WTC11 (cell line): ENCODE data around the gene TSPAN33. TPM values are rescaled to one million over a fixed set of nuclear protein-coding genes. Genes with fewer than 3 reads are reported as not detected.

ENCODE experiments used
- ATAC-seq: fragments of 200-7000 bp; cut with Tn5 transposase; 2 replicates; pipeline ENCODE4 v1.10.0; 2021; ENCODE audit warnings: mild to moderate bottlenecking, moderate library complexity
- CTCF ChIA-PET: fragments of 300-600 bp; sonication (Branson Sonifier 250); formaldehyde crosslinking; loops from one replicate; lab custom pipeline; 2021; ENCODE audit warnings: antibody characterized with exemption; lab: Charles Lee
- POLR2A ChIA-PET: fragments of 350-600 bp; sonication (Branson Sonifier 250); formaldehyde crosslinking; loops from one replicate; lab custom pipeline; 2021; ENCODE audit warnings: antibody characterized with exemption; lab: Charles Lee
- DNase-seq: peaks from one replicate; pipeline ENCODE4 v3.0.0; 2021; ENCODE audit warnings: low spot score
- H3K27ac Mint-ChIP-seq: 2 replicates; pipeline ENCODE4 v1.8.0; 2021; ENCODE audit warnings: mixed read lengths
- H3K27me3 Mint-ChIP-seq: 2 replicates; pipeline ENCODE4 v1.8.0; 2021; ENCODE audit warnings: low read depth, mild to moderate bottlenecking, moderate library complexity, mixed read lengths
- H3K36me3 Mint-ChIP-seq: 2 replicates; pipeline ENCODE4 v1.8.0; 2021; ENCODE audit warnings: mixed read lengths
- H3K4me1 Mint-ChIP-seq: 2 replicates; pipeline ENCODE4 v1.8.0; 2022; ENCODE audit warnings: mixed read lengths
- H3K4me3 Mint-ChIP-seq: 2 replicates; pipeline ENCODE4 v1.8.0; 2021; ENCODE audit warnings: mild to moderate bottlenecking, moderate library complexity, mixed read lengths
- H3K9me3 Mint-ChIP-seq: 2 replicates; pipeline ENCODE4 v1.8.0; 2021; ENCODE audit warnings: mixed read lengths
- EMX1 ChIP-seq: fragments of 250-450 bp; sonication (Bioruptor Pico); IDR thresholded peaks from 2 replicates; pipeline ENCODE4 v1.8.0; 2021; ENCODE audit warnings: mild to moderate bottlenecking
- ESRRA ChIP-seq: sonication (generic); formaldehyde crosslinking; IDR thresholded peaks from 2 replicates; pipeline ENCODE4 v1.8.1; 2022; ENCODE audit warnings: mild to moderate bottlenecking, missing genetic modification reagents, borderline replicate concordance
- ETV6 ChIP-seq: sonication (generic); formaldehyde crosslinking; IDR thresholded peaks from 2 replicates; pipeline ENCODE4 v1.8.1; 2022; ENCODE audit warnings: mild to moderate bottlenecking, missing genetic modification reagents
- FOXK1 ChIP-seq: sonication (generic); formaldehyde crosslinking; IDR thresholded peaks from 2 replicates; pipeline ENCODE4 v1.8.0; 2022; ENCODE audit warnings: mild to moderate bottlenecking, moderate library complexity, missing genetic modification reagents
- FOXP1 ChIP-seq: sonication (generic); formaldehyde crosslinking; IDR thresholded peaks from 2 replicates; pipeline ENCODE4 v1.8.0; 2022; ENCODE audit warnings: missing genetic modification reagents, mild to moderate bottlenecking, moderate library complexity, borderline replicate concordance
- IRF2 ChIP-seq: sonication (generic); formaldehyde crosslinking; IDR thresholded peaks from 2 replicates; pipeline ENCODE4 v1.8.0; 2022; ENCODE audit warnings: low read depth, missing genetic modification reagents, borderline replicate concordance
- NFE2L1 ChIP-seq: sonication (generic); formaldehyde crosslinking; IDR thresholded peaks from 2 replicates; pipeline ENCODE4 v1.8.1; 2023; ENCODE audit warnings: missing genetic modification reagents
- NR2C2 ChIP-seq: sonication (generic); formaldehyde crosslinking; IDR thresholded peaks from 2 replicates; pipeline ENCODE4 v1.8.0; 2022; ENCODE audit warnings: mild to moderate bottlenecking, missing genetic modification reagents
- SP1 ChIP-seq: sonication (generic); formaldehyde crosslinking; conservative IDR thresholded peaks from 2 replicates; pipeline ENCODE4 v1.8.1; 2022; ENCODE audit warnings: missing genetic modification reagents
- TP53 ChIP-seq: sonication (generic); formaldehyde crosslinking; IDR thresholded peaks from 2 replicates; pipeline ENCODE4 v1.8.1; 2023; ENCODE audit warnings: mild to moderate bottlenecking, missing genetic modification reagents
- ZBTB21 ChIP-seq: sonication (generic); formaldehyde crosslinking; IDR thresholded peaks from 2 replicates; pipeline ENCODE4 v1.8.1; 2023; ENCODE audit warnings: mild to moderate bottlenecking, missing genetic modification reagents, borderline replicate concordance
- ZNF138 ChIP-seq: sonication (generic); formaldehyde crosslinking; conservative IDR thresholded peaks from 2 replicates; pipeline ENCODE4 v1.8.1; 2022; ENCODE audit warnings: mild to moderate bottlenecking, moderate library complexity, missing genetic modification reagents
- ZNF219 ChIP-seq: sonication (generic); formaldehyde crosslinking; IDR thresholded peaks from 2 replicates; pipeline ENCODE4 v1.8.0; 2023; ENCODE audit warnings: missing genetic modification reagents, mild to moderate bottlenecking, borderline replicate concordance
- ZNF232 ChIP-seq: sonication (generic); formaldehyde crosslinking; IDR thresholded peaks from 2 replicates; pipeline ENCODE4 v1.8.0; 2022; ENCODE audit warnings: mild to moderate bottlenecking, missing genetic modification reagents
- total RNA-seq: library from RNA; stranded (reverse); gene quantifications from 3 replicates; pipeline ENCODE4 v1.2.3, GENCODE V29; 2021
- TF ChIP-seq, protein P1 (sequence below): sonication (generic); formaldehyde crosslinking; conservative IDR thresholded peaks from 2 replicates; pipeline ENCODE4 v1.8.1; 2023; ENCODE audit warnings: mild to moderate bottlenecking, low read depth, missing genetic modification reagents, moderate library complexity
- TF ChIP-seq, protein P2 (sequence below): sonication (generic); formaldehyde crosslinking; IDR thresholded peaks from 2 replicates; pipeline ENCODE4 v1.8.1; 2023; ENCODE audit warnings: mild to moderate bottlenecking, missing genetic modification reagents
- TF ChIP-seq, protein P3 (sequence below): sonication (generic); formaldehyde crosslinking; IDR thresholded peaks from 2 replicates; pipeline ENCODE4 v1.8.0; 2023; ENCODE audit warnings: mild to moderate bottlenecking, missing genetic modification reagents
- TF ChIP-seq, protein P4 (sequence below): sonication (generic); formaldehyde crosslinking; IDR thresholded peaks from 2 replicates; pipeline ENCODE4 v1.8.1; 2023; ENCODE audit warnings: mild to moderate bottlenecking, missing genetic modification reagents
- TF ChIP-seq, protein P5 (sequence below): fragments of 250-450 bp; sonication (Bioruptor Pico); conservative IDR thresholded peaks from 2 replicates; pipeline ENCODE4 v1.9.0; 2021; ENCODE audit warnings: mild to moderate bottlenecking
- TF ChIP-seq, protein P6 (sequence below): fragments of 200-600 bp; IDR thresholded peaks from 2 replicates; pipeline ENCODE4 v1.8.0; 2022; ENCODE audit warnings: antibody characterized with exemption
- TF ChIP-seq, protein P7 (sequence below): sonication (generic); formaldehyde crosslinking; IDR thresholded peaks from 2 replicates; pipeline ENCODE4 v1.8.1; 2022; ENCODE audit warnings: mild to moderate bottlenecking, moderate library complexity, missing genetic modification reagents

Gene TSPAN33
- total RNA-seq, 1 experiment from 2014 or later = 30.0 TPM

DNA sequence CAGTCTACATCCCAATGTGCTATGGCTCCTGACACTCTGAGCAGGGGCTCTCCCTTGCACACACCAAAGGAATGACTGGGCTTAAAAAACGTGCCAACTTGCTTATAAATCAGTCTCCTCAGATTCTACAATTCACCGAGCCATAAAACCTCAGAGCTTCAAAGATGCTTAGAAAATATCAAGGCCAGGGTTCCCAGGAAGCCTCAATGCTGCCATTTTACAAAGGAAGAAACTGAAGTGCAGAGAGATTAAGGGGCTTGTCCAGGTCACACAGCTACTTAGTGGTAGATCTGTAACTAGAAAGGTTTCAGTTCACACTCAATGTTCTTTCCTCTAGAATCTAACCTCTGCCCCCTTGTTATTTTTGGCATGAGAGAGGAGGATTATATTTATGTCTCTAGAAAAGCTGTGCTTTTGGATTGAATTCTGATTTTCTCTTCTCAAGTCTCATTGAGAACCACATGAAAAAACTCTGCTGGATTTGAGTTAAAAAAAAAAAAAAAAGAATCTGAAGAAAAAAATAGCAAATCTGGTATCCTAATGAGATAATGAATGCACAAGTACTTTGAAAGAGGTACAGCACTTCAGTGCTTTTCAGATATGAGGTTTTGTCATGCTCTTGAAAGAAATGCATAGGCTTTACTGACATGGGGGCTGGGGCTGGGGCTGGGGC is 22.3 kb upstream of the TSPAN33 start (continued):
- TF ChIP-seq, protein P1, sequence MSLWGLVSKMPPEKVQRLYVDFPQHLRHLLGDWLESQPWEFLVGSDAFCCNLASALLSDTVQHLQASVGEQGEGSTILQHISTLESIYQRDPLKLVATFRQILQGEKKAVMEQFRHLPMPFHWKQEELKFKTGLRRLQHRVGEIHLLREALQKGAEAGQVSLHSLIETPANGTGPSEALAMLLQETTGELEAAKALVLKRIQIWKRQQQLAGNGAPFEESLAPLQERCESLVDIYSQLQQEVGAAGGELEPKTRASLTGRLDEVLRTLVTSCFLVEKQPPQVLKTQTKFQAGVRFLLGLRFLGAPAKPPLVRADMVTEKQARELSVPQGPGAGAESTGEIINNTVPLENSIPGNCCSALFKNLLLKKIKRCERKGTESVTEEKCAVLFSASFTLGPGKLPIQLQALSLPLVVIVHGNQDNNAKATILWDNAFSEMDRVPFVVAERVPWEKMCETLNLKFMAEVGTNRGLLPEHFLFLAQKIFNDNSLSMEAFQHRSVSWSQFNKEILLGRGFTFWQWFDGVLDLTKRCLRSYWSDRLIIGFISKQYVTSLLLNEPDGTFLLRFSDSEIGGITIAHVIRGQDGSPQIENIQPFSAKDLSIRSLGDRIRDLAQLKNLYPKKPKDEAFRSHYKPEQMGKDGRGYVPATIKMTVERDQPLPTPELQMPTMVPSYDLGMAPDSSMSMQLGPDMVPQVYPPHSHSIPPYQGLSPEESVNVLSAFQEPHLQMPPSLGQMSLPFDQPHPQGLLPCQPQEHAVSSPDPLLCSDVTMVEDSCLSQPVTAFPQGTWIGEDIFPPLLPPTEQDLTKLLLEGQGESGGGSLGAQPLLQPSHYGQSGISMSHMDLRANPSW (CRISPR knock-in tag) = no peak
- TF ChIP-seq, protein P2, sequence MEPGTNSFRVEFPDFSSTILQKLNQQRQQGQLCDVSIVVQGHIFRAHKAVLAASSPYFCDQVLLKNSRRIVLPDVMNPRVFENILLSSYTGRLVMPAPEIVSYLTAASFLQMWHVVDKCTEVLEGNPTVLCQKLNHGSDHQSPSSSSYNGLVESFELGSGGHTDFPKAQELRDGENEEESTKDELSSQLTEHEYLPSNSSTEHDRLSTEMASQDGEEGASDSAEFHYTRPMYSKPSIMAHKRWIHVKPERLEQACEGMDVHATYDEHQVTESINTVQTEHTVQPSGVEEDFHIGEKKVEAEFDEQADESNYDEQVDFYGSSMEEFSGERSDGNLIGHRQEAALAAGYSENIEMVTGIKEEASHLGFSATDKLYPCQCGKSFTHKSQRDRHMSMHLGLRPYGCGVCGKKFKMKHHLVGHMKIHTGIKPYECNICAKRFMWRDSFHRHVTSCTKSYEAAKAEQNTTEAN = no peak

DNA sequence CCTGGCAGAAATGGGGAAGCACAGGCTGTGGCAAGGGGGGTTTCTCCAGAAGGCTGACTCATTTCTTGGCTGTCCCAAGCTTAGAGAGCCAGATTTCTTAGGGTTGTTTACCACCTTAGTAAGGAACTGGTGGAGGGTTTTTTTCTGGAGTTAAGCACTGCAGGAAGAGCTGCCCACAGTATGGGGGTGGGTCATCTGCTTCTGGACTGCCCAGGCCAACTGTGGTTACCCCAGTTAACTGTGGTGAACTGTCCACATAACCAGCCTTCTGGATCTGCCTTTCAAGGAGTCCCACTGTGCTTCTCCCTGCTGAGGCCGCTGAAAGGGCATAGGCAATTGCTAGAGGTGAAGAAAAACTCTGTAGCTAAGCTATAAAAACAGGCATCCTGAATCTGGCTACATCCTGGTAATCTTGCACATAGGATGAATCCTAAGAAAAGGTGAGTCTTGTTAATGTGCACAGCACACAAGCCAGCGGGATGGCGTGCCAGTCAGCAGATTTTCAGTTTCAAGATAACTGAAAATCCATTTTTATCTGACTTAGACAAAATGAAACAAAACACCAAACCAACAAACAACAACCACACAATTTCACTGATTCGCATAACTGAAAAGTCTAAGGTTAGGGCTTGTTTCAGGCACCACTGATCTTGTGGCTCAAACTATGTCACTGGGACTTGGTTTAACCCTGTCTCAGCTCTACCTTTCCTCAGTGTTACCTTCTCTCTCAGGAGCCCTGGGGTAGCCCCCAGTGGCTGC is 21.6 kb upstream of the TSPAN33 start:
- H3K27me3 Mint-ChIP-seq = peaks cover 28% of the 10 kb centered on the region
- CTCF ChIA-PET = no interaction called here
- no peak overlapping the region for H3K27ac Mint-ChIP-seq

DNA sequence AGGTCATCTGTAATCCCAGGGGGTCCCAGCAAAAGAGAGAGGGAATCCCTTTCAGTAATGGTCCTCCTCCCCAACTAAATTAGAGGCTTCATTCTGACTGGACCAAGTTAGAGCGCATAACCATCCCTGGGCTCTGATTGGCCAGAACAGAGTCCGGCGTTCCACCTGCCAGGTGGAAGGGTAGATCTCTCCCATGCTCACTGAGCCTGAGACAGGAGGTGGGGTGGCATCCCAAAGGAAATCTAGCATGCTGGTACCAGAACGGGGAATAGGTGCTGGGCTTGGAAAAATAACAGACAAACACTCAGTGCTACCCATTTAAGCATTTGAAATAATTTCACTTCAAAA is 21.0 kb upstream of the TSPAN33 start:
- ATAC-seq = no peak
- Mint-ChIP-seq H3K9me3 (peaks cover 38% of the 10 kb centered on the region), H3K4me3 (no peak overlapping the region), H3K36me3 (peaks cover 26% of the 10 kb centered on the region), H3K27ac (no peak overlapping the region), H3K4me1 (no peaks in the 10 kb centered on the region), H3K27me3 (peaks cover 28% of the 10 kb centered on the region)
- no peak for DNase-seq
- ChIA-PET POLR2A (no interaction called here), CTCF (no interaction called here)
- TF ChIP-seq, protein P3, sequence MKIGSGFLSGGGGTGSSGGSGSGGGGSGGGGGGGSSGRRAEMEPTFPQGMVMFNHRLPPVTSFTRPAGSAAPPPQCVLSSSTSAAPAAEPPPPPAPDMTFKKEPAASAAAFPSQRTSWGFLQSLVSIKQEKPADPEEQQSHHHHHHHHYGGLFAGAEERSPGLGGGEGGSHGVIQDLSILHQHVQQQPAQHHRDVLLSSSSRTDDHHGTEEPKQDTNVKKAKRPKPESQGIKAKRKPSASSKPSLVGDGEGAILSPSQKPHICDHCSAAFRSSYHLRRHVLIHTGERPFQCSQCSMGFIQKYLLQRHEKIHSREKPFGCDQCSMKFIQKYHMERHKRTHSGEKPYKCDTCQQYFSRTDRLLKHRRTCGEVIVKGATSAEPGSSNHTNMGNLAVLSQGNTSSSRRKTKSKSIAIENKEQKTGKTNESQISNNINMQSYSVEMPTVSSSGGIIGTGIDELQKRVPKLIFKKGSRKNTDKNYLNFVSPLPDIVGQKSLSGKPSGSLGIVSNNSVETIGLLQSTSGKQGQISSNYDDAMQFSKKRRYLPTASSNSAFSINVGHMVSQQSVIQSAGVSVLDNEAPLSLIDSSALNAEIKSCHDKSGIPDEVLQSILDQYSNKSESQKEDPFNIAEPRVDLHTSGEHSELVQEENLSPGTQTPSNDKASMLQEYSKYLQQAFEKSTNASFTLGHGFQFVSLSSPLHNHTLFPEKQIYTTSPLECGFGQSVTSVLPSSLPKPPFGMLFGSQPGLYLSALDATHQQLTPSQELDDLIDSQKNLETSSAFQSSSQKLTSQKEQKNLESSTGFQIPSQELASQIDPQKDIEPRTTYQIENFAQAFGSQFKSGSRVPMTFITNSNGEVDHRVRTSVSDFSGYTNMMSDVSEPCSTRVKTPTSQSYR = no peak
- TF ChIP-seq, protein P4, sequence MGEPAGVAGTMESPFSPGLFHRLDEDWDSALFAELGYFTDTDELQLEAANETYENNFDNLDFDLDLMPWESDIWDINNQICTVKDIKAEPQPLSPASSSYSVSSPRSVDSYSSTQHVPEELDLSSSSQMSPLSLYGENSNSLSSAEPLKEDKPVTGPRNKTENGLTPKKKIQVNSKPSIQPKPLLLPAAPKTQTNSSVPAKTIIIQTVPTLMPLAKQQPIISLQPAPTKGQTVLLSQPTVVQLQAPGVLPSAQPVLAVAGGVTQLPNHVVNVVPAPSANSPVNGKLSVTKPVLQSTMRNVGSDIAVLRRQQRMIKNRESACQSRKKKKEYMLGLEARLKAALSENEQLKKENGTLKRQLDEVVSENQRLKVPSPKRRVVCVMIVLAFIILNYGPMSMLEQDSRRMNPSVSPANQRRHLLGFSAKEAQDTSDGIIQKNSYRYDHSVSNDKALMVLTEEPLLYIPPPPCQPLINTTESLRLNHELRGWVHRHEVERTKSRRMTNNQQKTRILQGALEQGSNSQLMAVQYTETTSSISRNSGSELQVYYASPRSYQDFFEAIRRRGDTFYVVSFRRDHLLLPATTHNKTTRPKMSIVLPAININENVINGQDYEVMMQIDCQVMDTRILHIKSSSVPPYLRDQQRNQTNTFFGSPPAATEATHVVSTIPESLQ (CRISPR knock-in tag) = no peak
- TF ChIP-seq IRF2 = no peak
- no peak for TF ChIP-seq TP53 (CRISPR knock-in tag)
- TF ChIP-seq SP1 (CRISPR knock-in tag) = no peak
- TF ChIP-seq NR2C2 (CRISPR knock-in tag) = no peak

More for the DNA sequence above, 21.6 kb upstream of the TSPAN33 start:
- ATAC-seq (no peak), DNase-seq (no peak)
- Mint-ChIP-seq H3K4me3 (no peak overlapping the region), H3K36me3 (peaks cover 26% of the 10 kb centered on the region), H3K9me3 (peaks cover 41% of the 10 kb centered on the region), H3K4me1 (no peaks in the 10 kb centered on the region)
- TF ChIP-seq NFE2L1 (CRISPR knock-in tag) (no peak), ETV6 (CRISPR knock-in tag) (no peak), ZNF138 (CRISPR knock-in tag) (no peak), ESRRA (CRISPR knock-in tag) (no peak), FOXK1 (CRISPR knock-in tag) (no peak), ZBTB21 (no peak), ZNF219 (no peak), TP53 (CRISPR knock-in tag) (no peak), FOXP1 (no peak), ZNF232 (CRISPR knock-in tag) (no peak), EMX1 (CRISPR knock-in tag) (no peak)
- TF ChIP-seq, protein P5, sequence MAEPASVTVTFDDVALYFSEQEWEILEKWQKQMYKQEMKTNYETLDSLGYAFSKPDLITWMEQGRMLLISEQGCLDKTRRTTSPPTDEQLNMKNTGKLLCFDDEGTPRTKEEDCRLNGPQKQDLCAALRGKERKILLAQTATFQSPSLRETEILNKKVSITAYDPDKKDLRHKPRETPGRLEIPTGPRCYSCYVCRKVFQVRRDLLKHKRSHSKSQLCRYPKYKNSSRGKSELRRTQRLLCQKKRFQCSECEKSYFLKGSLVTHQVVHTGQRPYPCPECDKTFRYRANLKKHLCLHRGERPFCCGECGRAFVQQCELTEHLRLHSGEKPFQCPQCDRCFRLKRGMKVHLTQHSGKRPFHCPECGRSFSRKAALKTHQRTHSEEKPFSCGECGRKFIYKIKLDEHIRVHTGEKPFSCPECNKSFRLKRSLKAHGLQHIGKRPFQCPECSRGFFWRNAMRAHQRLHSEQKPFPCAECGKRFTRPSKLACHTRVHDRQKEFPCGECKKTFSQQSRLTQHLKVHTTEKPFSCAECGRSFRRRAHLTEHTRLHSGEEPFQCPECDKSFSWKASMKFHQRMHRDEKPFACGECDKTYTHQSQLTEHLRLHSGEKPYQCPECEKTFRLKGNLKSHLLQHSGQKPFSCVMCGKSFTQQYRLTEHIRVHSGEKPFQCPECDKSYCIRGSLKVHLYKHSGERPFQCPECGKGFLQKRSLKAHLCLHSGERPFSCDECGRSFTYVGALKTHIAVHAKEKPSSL = no peak
- TF ChIP-seq, protein P6, sequence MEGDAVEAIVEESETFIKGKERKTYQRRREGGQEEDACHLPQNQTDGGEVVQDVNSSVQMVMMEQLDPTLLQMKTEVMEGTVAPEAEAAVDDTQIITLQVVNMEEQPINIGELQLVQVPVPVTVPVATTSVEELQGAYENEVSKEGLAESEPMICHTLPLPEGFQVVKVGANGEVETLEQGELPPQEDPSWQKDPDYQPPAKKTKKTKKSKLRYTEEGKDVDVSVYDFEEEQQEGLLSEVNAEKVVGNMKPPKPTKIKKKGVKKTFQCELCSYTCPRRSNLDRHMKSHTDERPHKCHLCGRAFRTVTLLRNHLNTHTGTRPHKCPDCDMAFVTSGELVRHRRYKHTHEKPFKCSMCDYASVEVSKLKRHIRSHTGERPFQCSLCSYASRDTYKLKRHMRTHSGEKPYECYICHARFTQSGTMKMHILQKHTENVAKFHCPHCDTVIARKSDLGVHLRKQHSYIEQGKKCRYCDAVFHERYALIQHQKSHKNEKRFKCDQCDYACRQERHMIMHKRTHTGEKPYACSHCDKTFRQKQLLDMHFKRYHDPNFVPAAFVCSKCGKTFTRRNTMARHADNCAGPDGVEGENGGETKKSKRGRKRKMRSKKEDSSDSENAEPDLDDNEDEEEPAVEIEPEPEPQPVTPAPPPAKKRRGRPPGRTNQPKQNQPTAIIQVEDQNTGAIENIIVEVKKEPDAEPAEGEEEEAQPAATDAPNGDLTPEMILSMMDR = no peak
- TF ChIP-seq, protein P7, sequence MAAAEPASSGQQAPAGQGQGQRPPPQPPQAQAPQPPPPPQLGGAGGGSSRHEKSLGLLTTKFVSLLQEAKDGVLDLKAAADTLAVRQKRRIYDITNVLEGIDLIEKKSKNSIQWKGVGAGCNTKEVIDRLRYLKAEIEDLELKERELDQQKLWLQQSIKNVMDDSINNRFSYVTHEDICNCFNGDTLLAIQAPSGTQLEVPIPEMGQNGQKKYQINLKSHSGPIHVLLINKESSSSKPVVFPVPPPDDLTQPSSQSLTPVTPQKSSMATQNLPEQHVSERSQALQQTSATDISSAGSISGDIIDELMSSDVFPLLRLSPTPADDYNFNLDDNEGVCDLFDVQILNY = no peak
- POLR2A ChIA-PET = no interaction called here
